GM18517 (cell line): ENCODE results near the gene CARD8.

ENCODE experiments used
- ATAC-seq: cut with Tn5 transposase; IDR thresholded peaks from one replicate; pipeline ENCODE4 v1.9.1; 2021; ENCODE audit warnings: mild to moderate bottlenecking, moderate library complexity; ENCODE audit not compliant: unreplicated experiment

CARD8 gene

GRCh38 chr19:48216933-48217332 lies 38.8 kb downstream of the CARD8 start:
- no peak for ATAC-seq

DNA sequence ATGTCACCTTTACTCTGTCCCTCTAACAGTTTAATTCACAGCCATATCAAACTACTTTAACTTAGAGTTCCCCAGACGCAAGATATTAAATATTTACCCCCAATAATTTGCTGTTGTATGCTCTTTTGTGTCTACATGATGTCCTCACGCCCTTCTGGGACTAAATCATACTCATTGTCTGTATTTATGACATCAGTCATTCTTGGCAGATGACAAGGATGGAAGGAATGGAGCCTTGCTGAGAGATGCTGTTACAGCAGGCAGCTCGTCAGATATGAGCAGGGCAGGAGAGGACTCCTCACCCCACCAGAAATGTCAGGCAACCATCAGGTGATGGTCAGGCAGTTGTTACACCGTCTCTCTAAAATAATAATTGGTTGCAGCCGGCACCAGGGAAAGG lies 41.8 kb downstream of the CARD8 start:
- ATAC-seq = no peak

GRCh38 chr19:48210005-48210404 lies 45.7 kb downstream of the CARD8 start:
- ATAC-seq = no peak

DNA sequence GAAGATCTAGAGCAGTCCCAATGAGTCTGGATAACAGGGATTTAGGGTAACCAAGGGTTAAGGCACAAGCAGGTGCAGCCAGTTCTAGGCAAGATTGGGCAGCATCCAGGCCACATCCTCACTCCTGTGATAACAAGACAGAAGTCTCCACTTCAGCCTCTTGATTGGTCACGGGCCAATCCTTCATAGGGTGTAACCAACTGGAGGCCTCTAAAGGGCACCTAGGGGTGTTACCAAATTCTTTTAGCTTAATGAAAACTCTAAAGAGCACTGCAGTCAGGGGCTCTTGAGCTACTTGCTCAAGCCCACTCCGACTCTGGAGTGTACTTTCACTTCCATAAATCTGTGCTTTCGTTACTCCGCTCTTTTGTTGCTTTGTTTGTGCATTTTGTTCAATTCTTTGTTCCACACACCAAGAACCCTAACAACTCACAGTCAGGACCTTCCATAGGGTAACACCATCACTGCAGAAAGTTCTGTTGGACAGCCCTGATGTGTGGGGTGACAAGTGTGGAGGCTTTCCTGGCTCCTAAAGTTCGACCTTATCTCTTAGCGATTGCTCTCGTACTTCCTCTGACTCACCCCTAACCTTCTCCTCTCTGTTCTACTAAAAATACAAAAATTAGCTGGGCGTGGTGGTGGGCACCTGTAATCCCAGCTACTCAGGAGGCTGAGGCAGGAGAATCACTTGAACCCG lies 49.2 kb downstream of the CARD8 start:
- ATAC-seq = no peak

GRCh38 chr19:48203794-48204628 lies 51.7 kb downstream of the CARD8 start:
- ATAC-seq = peak; percentile 90

DNA sequence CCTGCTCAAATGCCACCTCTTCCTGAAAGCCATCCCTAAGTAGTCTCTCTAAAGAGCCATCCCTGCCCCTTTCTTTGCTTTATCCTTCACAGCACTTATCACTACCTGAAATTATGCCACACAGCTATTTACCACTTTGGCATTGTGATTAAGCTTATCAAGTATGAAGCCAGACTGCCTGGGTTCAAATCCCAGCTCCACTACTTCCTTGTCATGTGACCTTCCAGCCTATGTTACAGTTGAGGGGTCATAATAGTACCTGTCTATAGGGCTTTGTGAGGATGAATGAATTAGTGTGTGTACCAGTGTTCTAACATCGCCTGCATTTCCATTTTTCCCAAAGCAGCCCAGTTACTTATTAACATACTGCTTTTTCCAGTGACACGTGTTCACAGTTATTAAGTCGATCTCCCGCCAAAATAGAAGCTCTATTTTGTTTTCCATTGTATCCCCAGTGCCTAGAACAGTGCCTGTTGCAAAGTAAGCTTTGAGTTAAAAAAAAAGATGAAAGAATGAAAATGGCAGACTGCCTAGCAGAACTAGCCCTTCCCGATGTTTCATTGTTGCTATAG lies 52.4 kb downstream of the CARD8 start:
- no peak for ATAC-seq

DNA sequence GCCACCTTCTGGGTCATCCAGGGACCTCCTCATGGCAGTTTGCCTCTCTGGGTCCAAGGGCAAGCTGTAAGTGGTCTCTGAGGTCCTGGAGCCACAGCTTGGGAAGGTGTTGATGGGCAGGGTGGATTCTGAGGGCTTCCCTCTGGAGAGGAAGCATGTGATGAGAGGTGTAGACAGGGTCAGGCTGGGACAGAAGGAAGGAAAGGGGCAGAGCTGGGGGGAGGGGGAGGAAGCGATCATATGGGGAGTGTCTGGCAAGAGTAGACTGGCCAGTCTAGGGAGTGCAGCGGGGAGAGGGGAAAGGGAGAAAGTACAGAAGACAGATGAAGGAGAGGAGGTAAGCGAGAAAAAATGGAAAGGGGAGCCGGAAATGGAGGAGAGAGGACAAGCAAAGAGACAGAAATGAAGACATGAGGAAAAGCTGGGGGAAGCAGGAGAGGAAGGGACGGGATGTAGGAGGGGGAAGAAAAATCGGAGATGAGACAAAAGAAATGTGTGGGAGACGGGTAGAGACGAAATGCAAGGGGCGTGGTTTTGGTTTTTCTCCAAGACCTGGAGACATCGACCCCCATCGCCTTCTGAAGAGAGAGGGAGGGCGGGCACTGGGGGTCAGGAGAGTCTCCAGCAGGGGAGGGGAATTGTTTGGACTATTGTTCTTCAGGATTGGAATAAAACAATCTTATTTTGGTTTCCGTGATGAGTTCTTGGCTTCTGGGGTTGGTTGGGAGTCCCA lies 58.6 kb downstream of the CARD8 start:
- no peak for ATAC-seq

DNA sequence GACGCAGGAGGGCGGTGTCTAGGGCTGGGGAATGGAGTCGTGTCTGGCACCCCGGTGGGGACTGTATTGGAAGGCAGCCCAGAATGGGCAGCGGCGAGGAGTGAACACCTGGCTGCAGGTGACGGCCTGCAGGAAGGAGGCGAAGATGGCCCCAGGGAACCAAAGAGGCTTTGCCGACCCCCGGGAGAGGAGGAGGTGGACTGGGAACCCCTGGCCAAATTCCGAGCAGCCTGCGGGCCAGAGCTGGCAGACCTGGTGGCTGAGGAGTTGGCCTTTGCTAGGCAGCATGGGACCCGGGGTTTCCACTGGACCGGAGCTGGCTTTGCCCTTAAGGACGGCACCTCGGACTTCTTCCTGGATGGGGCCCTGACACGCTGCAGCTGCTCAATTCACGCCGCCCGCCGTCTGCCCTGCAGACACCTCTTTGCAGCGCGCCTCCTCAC lies 59.4 kb downstream of the CARD8 start:
- no peak for ATAC-seq

GRCh38 chr19:48194844-48195830 lies 60.6 kb downstream of the CARD8 start:
- no peak for ATAC-seq

DNA sequence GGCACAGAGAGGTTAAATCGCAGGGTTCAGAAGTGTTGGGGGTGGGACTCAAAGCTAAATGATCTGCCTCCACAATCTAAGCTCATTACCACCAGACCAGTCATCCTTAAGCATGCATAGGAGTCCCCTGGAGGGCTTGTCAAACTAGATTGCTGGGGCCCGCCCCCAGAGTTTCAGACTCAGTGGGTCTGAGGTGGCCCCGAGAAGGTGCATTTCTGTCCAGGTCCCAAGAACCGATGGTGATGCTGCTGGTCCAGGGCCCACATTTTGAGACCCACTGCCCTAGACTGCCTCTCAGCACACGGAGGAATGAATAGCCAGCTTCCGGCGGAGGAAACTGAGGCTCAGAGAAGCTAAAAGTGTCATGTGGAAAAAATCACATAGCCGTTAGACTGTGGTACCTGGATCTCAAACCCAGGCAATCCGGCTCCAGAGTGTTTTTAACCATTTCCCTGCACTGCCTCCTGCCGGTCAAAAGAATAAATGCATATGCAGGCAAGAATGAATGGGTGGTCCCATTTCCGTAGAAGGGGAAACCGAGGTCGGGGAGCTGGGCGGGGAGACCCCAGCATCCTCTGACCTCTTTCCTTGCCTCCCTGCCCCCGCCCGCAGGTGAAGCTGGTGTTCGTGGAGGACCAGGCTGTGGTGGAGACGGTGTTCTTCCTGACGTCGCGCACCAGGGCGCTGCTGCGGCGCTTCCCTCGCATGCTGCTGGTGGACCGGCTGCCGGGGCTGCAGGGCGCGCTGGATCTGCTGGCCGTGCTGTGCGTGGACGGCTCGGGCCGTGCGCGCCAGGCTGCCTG lies 61.5 kb downstream of the CARD8 start:
- ATAC-seq = no peak

GRCh38 chr19:48192750-48193149 lies 63.0 kb downstream of the CARD8 start:
- no peak for ATAC-seq

GRCh38 chr19:48190885-48191284 lies 64.8 kb downstream of the CARD8 start:
- ATAC-seq = no peak

GRCh38 chr19:48190288-48190884 lies 65.3 kb downstream of the CARD8 start:
- ATAC-seq = no peak

DNA sequence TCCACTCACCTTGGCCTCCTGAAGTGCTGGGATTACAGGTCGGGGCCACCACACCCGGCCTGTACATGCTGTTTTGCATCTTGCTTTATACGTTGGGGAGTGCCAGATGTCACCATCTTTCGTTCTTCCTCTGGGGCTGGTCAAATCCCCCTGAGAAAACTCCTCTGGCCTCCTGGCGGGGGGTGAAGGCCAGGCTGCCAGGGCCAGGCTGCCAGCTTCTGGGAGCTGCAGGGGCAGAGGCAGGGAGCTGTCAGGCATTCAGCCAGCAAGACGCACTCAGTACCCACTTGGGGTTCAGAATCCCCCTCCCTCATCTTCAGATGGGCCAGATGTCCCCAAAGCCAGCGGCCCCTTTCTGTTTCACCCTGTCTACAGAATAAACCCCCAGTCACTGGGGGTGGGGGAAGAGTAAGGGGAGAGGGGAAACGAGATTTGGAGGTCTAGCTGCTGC lies 69.1 kb downstream of the CARD8 start:
- ATAC-seq = peak; percentile 52

DNA sequence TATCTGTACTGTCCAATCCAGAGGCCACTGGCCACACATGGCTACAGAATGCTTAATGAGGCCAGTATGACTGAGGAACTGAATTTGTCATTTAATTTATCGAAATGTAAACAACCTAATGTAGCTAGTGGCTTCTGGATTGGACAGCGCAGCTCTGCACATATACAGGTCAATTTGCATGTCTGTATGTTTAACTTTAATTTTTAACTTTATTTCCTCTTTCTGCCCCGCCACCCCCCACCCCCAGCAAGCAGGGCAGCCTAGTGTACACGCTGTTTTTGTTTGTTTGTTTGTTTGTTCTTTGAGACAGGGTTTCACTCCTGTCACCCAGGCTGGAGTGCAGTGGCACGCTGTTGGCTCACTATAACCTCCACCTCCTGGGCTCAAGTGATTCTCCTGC lies 69.7 kb downstream of the CARD8 start:
- ATAC-seq = peak; percentile 33

- no peak for ATAC-seq
These were observed 72.4 kb downstream of the CARD8 start for GRCh38 chr19:48183356-48183755.

DNA sequence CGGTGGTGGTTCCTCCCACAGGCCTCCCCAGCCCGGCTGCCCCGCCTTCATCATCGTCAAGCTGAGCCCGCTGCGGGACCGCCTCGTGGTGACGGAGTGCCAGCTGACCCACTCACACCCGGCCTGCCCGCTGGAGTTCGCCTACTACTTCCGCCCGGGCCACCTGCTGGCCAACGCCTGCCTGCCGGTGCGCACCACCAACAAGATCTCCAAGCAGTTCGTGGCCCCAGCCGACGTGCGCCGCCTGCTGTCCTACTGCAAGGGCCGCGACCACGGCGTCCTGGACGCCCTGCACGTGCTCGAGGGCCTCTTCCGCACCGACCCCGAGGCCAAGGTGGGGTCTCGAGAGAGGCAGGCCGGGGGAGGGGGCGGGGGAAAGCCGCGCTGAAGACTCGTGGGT lies 73.3 kb downstream of the CARD8 start:
- no peak for ATAC-seq

DNA sequence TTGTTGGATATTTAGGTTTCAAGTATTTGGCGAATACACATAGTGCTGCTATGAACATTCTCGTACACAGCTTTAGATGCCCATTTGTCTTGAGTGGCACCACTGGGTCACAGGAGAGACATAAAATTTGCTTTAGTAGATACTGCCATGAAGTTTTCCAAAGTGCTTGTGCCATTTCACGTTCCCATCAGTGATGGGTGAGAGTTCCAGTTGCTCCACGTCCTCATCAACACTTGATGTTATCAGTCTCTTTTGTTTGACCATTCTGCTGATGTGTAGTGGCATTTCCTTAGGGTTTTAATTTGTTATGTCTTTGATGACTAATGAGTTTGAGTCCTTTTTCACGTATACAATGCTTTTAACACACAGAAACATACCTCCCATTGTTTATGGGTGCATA lies 74.2 kb downstream of the CARD8 start:
- ATAC-seq = no peak

DNA sequence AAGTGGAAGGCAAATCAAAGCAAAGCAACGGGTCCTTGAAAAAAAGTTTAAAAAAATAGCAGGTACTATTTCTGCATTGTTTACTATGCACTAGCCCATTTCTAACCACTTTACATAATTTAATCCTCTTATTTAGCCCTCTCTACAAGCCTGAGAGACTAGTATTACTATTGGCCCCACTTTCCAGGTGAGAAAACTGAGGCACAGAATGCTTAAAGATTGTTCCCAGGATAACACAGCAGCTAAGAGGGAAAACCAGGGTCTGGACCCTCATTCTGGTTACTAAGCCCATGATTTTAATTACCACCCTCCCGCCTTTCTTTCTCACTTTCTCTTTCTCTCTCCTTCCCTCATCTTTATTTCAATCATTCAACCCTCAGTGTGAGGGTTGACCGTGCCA lies 79.5 kb downstream of the CARD8 start:
- no peak for ATAC-seq
